AG09309 (cell line): ENCODE data around the gene ADGRD2.

Source experiments
- DNase-seq: peaks from one replicate; pipeline ENCODE4 v3.0.0-alpha.2; 2010; ENCODE audit warnings: low read depth
- H3K4me3 ChIP-seq: 2 replicates; pipeline ENCODE4 v1.5.1; 2011; ENCODE audit warnings: mild to moderate bottlenecking, low read depth, low read length, moderate library complexity; ENCODE audit not compliant: control insufficient read depth
- CTCF ChIP-seq: IDR thresholded peaks from 2 replicates; pipeline ENCODE4 v1.5.1; 2011; ENCODE audit warnings: mild to moderate bottlenecking, low read depth, low read length, inconsistent platforms; ENCODE audit not compliant: insufficient read depth, control insufficient read depth; ENCODE audit errors: missing control alignments

ADGRD2 gene

GRCh38 chr9:124442826-124443225 lies 7.4 kb upstream of the ADGRD2 start:
- no peak for TF ChIP-seq CTCF
- no peak overlapping the region for H3K4me3 ChIP-seq
- DNase-seq = no peak

- H3K4me3 ChIP-seq = no peak overlapping the region
- DNase-seq = no peak
- TF ChIP-seq CTCF = no peak
Measured at GRCh38 chr9:124443625-124444024, 6.6 kb upstream of the ADGRD2 start.

DNA sequence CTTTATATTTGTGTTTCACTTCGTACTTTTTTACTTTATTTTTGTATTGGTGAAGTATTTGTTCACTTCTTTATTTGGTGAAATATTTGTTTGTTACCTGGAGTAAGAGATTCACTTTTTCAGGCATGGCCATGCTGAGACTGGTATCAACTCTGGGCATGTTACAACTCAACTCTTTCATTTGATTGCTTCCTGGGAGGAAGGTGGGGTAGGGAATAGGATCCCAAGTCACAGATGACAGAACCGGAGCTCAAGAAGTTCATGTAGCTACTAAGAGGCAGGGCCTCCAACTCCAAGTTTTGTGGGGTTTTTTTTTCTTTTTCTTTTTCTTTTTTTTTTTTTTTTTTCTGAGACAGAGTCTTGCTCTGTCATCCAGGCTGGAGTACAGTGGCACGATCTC lies 6.1 kb upstream of the ADGRD2 start:
- DNase-seq = no peak
- no peak for TF ChIP-seq CTCF
- H3K4me3 ChIP-seq = no peak overlapping the region

DNA sequence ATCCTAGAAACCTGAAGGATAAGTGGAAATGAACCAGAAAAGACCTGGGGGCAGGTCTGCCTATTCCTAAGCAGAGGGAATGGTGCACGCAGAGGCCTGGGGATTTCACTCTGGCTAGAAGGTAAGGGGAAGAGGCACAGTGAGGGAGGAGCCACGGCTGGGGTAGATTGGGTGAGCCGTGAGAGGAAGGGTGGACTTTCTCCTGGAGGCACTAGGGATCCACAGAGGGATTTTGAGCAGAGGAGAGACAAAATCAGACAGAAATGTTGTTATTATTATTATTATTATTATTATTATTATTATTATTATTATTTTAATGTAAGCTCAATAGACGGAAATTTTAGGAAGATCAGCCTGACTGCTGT lies 3.0 kb upstream of the ADGRD2 start:
- H3K4me3 ChIP-seq = no peak overlapping the region
- DNase-seq = no peak
- TF ChIP-seq CTCF = no peak

- no peak for TF ChIP-seq CTCF
- no peak for DNase-seq
- no peak overlapping the region for H3K4me3 ChIP-seq
Measured at GRCh38 chr9:124448019-124448418, 2.2 kb upstream of the ADGRD2 start.

GRCh38 chr9:124449381-124450151 lies 685 bp upstream of the ADGRD2 start:
- no peak for DNase-seq
- no peak overlapping the region for H3K4me3 ChIP-seq
- TF ChIP-seq CTCF = no peak
